ENCODE measurements around the gene CCL17. TPM values are rescaled to one million over a fixed set of nuclear protein-coding genes. Genes with fewer than 3 reads are reported as not detected.

CCL17 gene
- total RNA-seq, 1 experiment from 2014 or later: not detected

GRCh38 chr16:57383276-57384247 is 21.0 kb upstream of the CCL17 start:
- Histone ChIP-seq H3K27ac (ENCODE audit: low read length) (no peak overlapping the region), H3K9me3 (ENCODE audit: control insufficient read depth, insufficient read depth, low read depth, low read length) (no peaks in the 10 kb centered on the region), H3K27me3 (ENCODE audit: control insufficient read depth, insufficient read depth, low read length) (no peaks in the 10 kb centered on the region), H3K4me1 (ENCODE audit: control insufficient read depth, insufficient read depth, low read length) (peaks cover 11% of the 10 kb centered on the region), H3K36me3 (ENCODE audit: control insufficient read depth, insufficient read depth, low read length) (no peaks in the 10 kb centered on the region), H3K4me3 (ENCODE audit: low read depth in 2 of 2, low read length in 2 of 2) (no peak overlapping the region)
- no TSS peak for BruUV-seq (replicated peaks)
- in situ Hi-C loops (cut with HindIII; ENCODE audit: low pct_unique_long_range_greater_than_20kb, low sequenced_read_pairs) (no loop called here), intact Hi-C loops (cut with micrococcal nuclease; ENCODE audit: unreplicated experiment) (no loop called here)
- POLR2A ChIA-PET: no interaction called here
- no peak for DNase-seq (ENCODE audit: low read depth, low spot score)
- TF ChIP-seq POLR2AphosphoS5 (IDR thresholded peaks at IDR 0.05; ENCODE audit: low read depth, low read length): no peak
- TF ChIP-seq TCF7L2 (IDR thresholded peaks at IDR 0.05; ENCODE audit: low read depth, low read length): no peak
- TF ChIP-seq CTCF (IDR thresholded peaks at IDR 0.05): no peak
- TF ChIP-seq SIN3A (IDR thresholded peaks at IDR 0.05; ENCODE audit: borderline replicate concordance, insufficient read depth, low read depth, low read length): no peak
- no peak for TF ChIP-seq REST (IDR thresholded peaks at IDR 0.05; ENCODE audit: insufficient read depth in 1 of 2, low read depth in 2 of 2, low read length in 1 of 2)
- CTCF ChIA-PET: no interaction called here
- no peak; the same call in 1 of the 2 replicates for ATAC-seq

- DNase-seq (ENCODE audit: low read depth, low spot score) (no peak), ATAC-seq (no peak)
- CTCF ChIA-PET: no interaction called here
- Histone ChIP-seq H3K27ac (ENCODE audit: low read length) (no peak overlapping the region), H3K36me3 (ENCODE audit: control insufficient read depth, insufficient read depth, low read length) (no peaks in the 10 kb centered on the region), H3K4me1 (ENCODE audit: control insufficient read depth, insufficient read depth, low read length) (peaks cover 8% of the 10 kb centered on the region), H3K4me3 (ENCODE audit: low read depth in 2 of 2, low read length in 2 of 2) (no peak overlapping the region), H3K27me3 (ENCODE audit: control insufficient read depth, insufficient read depth, low read length) (no peaks in the 10 kb centered on the region), H3K9me3 (ENCODE audit: control insufficient read depth, insufficient read depth, low read depth, low read length) (no peaks in the 10 kb centered on the region)
- TSS peak; percentile 70 for BruUV-seq (replicated peaks)
- in situ Hi-C loops (cut with HindIII; ENCODE audit: low pct_unique_long_range_greater_than_20kb, low sequenced_read_pairs) (no loop called here), intact Hi-C loops (cut with micrococcal nuclease; ENCODE audit: unreplicated experiment) (no loop called here)
- POLR2A ChIA-PET: no interaction called here
- no peak for TF ChIP-seq SIN3A (IDR thresholded peaks at IDR 0.05; ENCODE audit: borderline replicate concordance, insufficient read depth, low read depth, low read length)
- TF ChIP-seq TCF7L2 (IDR thresholded peaks at IDR 0.05; ENCODE audit: low read depth, low read length): no peak
- TF ChIP-seq REST (IDR thresholded peaks at IDR 0.05; ENCODE audit: insufficient read depth in 1 of 2, low read depth in 2 of 2, low read length in 1 of 2): no peak
- no peak for TF ChIP-seq CTCF (IDR thresholded peaks at IDR 0.05)
- TF ChIP-seq POLR2AphosphoS5 (IDR thresholded peaks at IDR 0.05; ENCODE audit: low read depth, low read length): no peak; the same call in 1 of the 2 replicates
These were observed 20.1 kb upstream of the CCL17 start for GRCh38 chr16:57384248-57385070.

All from Panc1 (cell line).